NCI-H526 treated with DMSO at 0.1 percent for 48 hours (cell line): ENCODE measurements around the gene HSPG2.
"Not testable (repeated sequence)": the region's sequence is repeated elsewhere in the genome, so short reads cannot be mapped to it uniquely, and the experiment has no call there.

Experiments
- DNase-seq: peaks from one replicate; lab custom pipeline; 2025; lab: John Stamatoyannopoulos, UW

HSPG2 gene

GRCh38 chr1:21955501-21956281 is 18.6 kb upstream of the HSPG2 start:
- DNase-seq, result no peak

GRCh38 chr1:21955058-21955457 is 17.9 kb upstream of the HSPG2 start:
- no peak for DNase-seq

- DNase-seq, result no peak
Observed at GRCh38 chr1:21952786-21953520, 15.8 kb upstream of the HSPG2 start.

- DNase-seq, result no peak
Observed at GRCh38 chr1:21951226-21951870, 14.2 kb upstream of the HSPG2 start.

- DNase-seq, result no peak
Observed at GRCh38 chr1:21950734-21951133, 13.6 kb upstream of the HSPG2 start.

- no peak for DNase-seq
Observed at GRCh38 chr1:21946836-21947587, 9.9 kb upstream of the HSPG2 start.

- no peak for DNase-seq
Observed at GRCh38 chr1:21944733-21945073, 7.6 kb upstream of the HSPG2 start.

GRCh38 chr1:21942959-21943640 is 6.0 kb upstream of the HSPG2 start:
- not testable (repeated sequence) for DNase-seq

GRCh38 chr1:21942464-21942863 is 5.4 kb upstream of the HSPG2 start:
- DNase-seq, result no peak

GRCh38 chr1:21941370-21941769 is 4.3 kb upstream of the HSPG2 start:
- no peak for DNase-seq

GRCh38 chr1:21940492-21940891 is 3.4 kb upstream of the HSPG2 start:
- DNase-seq, result no peak

GRCh38 chr1:21939650-21940374 is 2.7 kb upstream of the HSPG2 start:
- no peak for DNase-seq

GRCh38 chr1:21938732-21939538 is 1.8 kb upstream of the HSPG2 start:
- DNase-seq, result no peak

GRCh38 chr1:21937372-21938121 is 437 bp upstream of the HSPG2 start:
- no peak for DNase-seq

- no peak for DNase-seq
Observed at GRCh38 chr1:21936366-21937031, 611 bp downstream of the HSPG2 start.

GRCh38 chr1:21935891-21936365 is 1.2 kb downstream of the HSPG2 start:
- no peak for DNase-seq

- DNase-seq, result no peak
Observed at GRCh38 chr1:21935393-21935804, 1.7 kb downstream of the HSPG2 start.

- DNase-seq, result no peak
Observed at GRCh38 chr1:21933397-21934248, 3.5 kb downstream of the HSPG2 start.
